Breast epithelium (tissue), 3 donors: Measurements from ENCODE around the gene RHBDD3.

Experiments
- POLR2A ChIP-seq: fragments of 450-650 bp; IDR thresholded peaks from one replicate; pipeline ENCODE4 v1.6.1; 2016; ENCODE audit warnings: antibody characterized with exemption, mild to moderate bottlenecking, moderate library complexity
- POLR2AphosphoS5 ChIP-seq, 3 donors: sonication (generic); formaldehyde crosslinking; IDR thresholded peaks; one replicate each; pipeline ENCODE4 v1.6.1; 2017; ENCODE audit warnings: antibody characterized with exemption in 3 of 3
- TF ChIP-seq, protein P1 (sequence below), 3 donors: fragments of 450-650 bp; IDR thresholded peaks; one replicate each; pipeline ENCODE4 v1.5.1; 2016 to 2017; ENCODE audit warnings: antibody characterized with exemption in 3 of 3, mild to moderate bottlenecking in 3 of 3, moderate library complexity in 3 of 3

DNA sequence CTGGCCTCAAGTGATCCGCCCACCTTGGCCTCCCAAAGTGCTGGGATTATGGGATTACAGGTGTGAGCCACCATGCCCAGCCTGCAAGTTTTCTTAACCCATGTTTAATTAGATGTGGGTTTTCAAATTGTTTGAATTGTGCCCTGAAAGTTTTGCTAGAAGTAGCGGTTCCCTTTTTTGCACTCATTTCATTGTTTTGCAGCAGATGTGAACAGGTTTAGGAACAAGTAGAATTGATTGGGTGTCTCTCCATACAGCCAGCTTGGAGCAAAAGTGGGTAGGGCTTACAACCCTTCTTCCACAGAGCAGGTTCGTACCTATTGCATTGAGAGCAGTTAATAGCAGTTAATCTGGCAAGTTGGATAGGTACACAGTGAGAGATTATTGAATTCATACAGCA, 16.4 kb upstream of the RHBDD3 start:
- TF ChIP-seq, protein P1, sequence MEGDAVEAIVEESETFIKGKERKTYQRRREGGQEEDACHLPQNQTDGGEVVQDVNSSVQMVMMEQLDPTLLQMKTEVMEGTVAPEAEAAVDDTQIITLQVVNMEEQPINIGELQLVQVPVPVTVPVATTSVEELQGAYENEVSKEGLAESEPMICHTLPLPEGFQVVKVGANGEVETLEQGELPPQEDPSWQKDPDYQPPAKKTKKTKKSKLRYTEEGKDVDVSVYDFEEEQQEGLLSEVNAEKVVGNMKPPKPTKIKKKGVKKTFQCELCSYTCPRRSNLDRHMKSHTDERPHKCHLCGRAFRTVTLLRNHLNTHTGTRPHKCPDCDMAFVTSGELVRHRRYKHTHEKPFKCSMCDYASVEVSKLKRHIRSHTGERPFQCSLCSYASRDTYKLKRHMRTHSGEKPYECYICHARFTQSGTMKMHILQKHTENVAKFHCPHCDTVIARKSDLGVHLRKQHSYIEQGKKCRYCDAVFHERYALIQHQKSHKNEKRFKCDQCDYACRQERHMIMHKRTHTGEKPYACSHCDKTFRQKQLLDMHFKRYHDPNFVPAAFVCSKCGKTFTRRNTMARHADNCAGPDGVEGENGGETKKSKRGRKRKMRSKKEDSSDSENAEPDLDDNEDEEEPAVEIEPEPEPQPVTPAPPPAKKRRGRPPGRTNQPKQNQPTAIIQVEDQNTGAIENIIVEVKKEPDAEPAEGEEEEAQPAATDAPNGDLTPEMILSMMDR (IDR thresholded peaks at IDR 0.05), result no peak
- TF ChIP-seq POLR2AphosphoS5 (IDR thresholded peaks at IDR 0.05), result no peak
- TF ChIP-seq POLR2A, result no peak
